A673 (cell line): ENCODE measurements around the gene ZC3HAV1L. TPM values are rescaled to one million over a fixed set of nuclear protein-coding genes. Genes with fewer than 3 reads are reported as not detected.

Experiments
- BruUV-seq: library from RNA; stranded (reverse); fragments of 400-500 nt; replicated peaks from 2 replicates; lab custom pipeline; 2021; lab: Mats Ljungman, UMichigan
- CTCF ChIA-PET: fragments of 300-600 bp; sonication (Branson Sonifier 250); formaldehyde crosslinking; loops from one replicate; lab custom pipeline; 2022; ENCODE audit warnings: antibody characterized with exemption; lab: Charles Lee
- POLR2A ChIA-PET: fragments of 300-600 bp; sonication (Branson Sonifier 250); formaldehyde crosslinking; loops from one replicate; lab custom pipeline; 2022; ENCODE audit warnings: antibody characterized with exemption; ENCODE audit not compliant: low non-redundant PET; lab: Charles Lee
- DNase-seq: peaks from one replicate; pipeline ENCODE4 v3.0.0-alpha.2; 2015; ENCODE audit warnings: low spot score
- H3K27ac ChIP-seq: fragments of 200-600 bp; sonication (generic); 2 replicates; pipeline ENCODE4 v1.5.1; 2016; ENCODE audit warnings: mixed run types, low read depth, mild to moderate bottlenecking, mixed read lengths, antibody characterized with exemption, low read length; ENCODE audit not compliant: poor library complexity, severe bottlenecking
- H3K27me3 ChIP-seq: fragments of 200-600 bp; sonication (generic); replicated peaks from 2 replicates; pipeline ENCODE4 v1.6.1; 2017; ENCODE audit warnings: mixed run types, low read depth, mild to moderate bottlenecking, mixed read lengths, antibody characterized with exemption, low read length; ENCODE audit not compliant: insufficient read depth, poor library complexity
- H3K36me3 ChIP-seq: fragments of 200-600 bp; sonication (generic); 2 replicates; pipeline ENCODE4 v1.6.1; 2016; ENCODE audit warnings: mixed run types, mild to moderate bottlenecking, mixed read lengths, antibody characterized with exemption, low read length; ENCODE audit not compliant: insufficient read depth, poor library complexity, severe bottlenecking
- H3K4me1 ChIP-seq: fragments of 200-600 bp; sonication (generic); 2 replicates; pipeline ENCODE4 v1.6.1; 2017; ENCODE audit warnings: mixed run types, mild to moderate bottlenecking, mixed read lengths, antibody characterized with exemption, low read length; ENCODE audit not compliant: insufficient read depth, poor library complexity, severe bottlenecking
- H3K4me3 ChIP-seq: fragments of 200-600 bp; sonication (generic); 2 replicates; pipeline ENCODE4 v1.5.1; 2016; ENCODE audit warnings: low read depth, mixed run types, mild to moderate bottlenecking, mixed read lengths, low read length; ENCODE audit not compliant: poor library complexity, severe bottlenecking
- H3K9me3 ChIP-seq: fragments of 200-600 bp; sonication (generic); 2 replicates; pipeline ENCODE4 v1.6.1; 2016; ENCODE audit warnings: mixed run types, low read depth, mild to moderate bottlenecking, mixed read lengths, antibody characterized with exemption, low read length; ENCODE audit not compliant: poor library complexity, severe bottlenecking
- CTCF ChIP-seq: fragments of 300-800, 200-600 bp; sonication (generic); conservative IDR thresholded peaks from 2 replicates; pipeline ENCODE4 v1.5.1; 2017; ENCODE audit warnings: low read depth, mild to moderate bottlenecking, antibody characterized with exemption, low read length, moderate library complexity, mixed read lengths
- EZH2 ChIP-seq: fragments of 200-600 bp; sonication (generic); IDR thresholded peaks from 2 replicates; pipeline ENCODE4 v1.6.1; 2017; ENCODE audit warnings: borderline replicate concordance, low read depth, mild to moderate bottlenecking, mixed read lengths, antibody characterized with exemption, low read length; ENCODE audit not compliant: poor library complexity, severe bottlenecking
- intact Hi-C: fragments of 100-400 bp; cut with micrococcal nuclease; formaldehyde crosslinking; loops from one replicate; pipeline ENCODE4 v1.10.0; 2022; ENCODE audit not compliant: unreplicated experiment
- total RNA-seq: library from RNA; stranded (reverse); gene quantifications from 2 replicates; pipeline ENCODE4 v1.2.3, GENCODE V29; 2021

ZC3HAV1L gene
- total RNA-seq, 1 experiment from 2014 or later, result 36.5 TPM

GRCh38 chr7:139041378-139042085 lies 5.7 kb upstream of the ZC3HAV1L start:
- CTCF ChIA-PET, result no interaction called here
- intact Hi-C loops, result no loop called here
- POLR2A ChIA-PET, result no interaction called here
- Histone ChIP-seq H3K9me3 (no peaks in the 10 kb centered on the region), H3K27ac (no peak overlapping the region), H3K36me3 (no peaks in the 10 kb centered on the region), H3K4me1 (no peaks in the 10 kb centered on the region), H3K27me3 (no peaks in the 10 kb centered on the region), H3K4me3 (no peak overlapping the region)
- BruUV-seq, result no TSS peak
- TF ChIP-seq CTCF, result no peak
- no peak for DNase-seq

GRCh38 chr7:139038691-139039090 lies 2.8 kb upstream of the ZC3HAV1L start:
- no peak for DNase-seq
- TF ChIP-seq CTCF (no peak), EZH2 (no peak)
- no TSS peak for BruUV-seq
- POLR2A ChIA-PET, result no interaction called here
- CTCF ChIA-PET, result no interaction called here
- Histone ChIP-seq H3K36me3 (peaks cover 6% of the 10 kb centered on the region), H3K27ac (no peak overlapping the region), H3K4me1 (peaks cover 7% of the 10 kb centered on the region), H3K27me3 (no peaks in the 10 kb centered on the region), H3K9me3 (no peaks in the 10 kb centered on the region), H3K4me3 (no peak overlapping the region)
- intact Hi-C loops, result no loop called here

- H3K27me3 ChIP-seq, result no peaks in the 10 kb centered on the region
- intact Hi-C loops, result no loop called here
- H3K27ac ChIP-seq, result no peak overlapping the region
- BruUV-seq, result no TSS peak
- peaks cover 23% of the 10 kb centered on the region for H3K36me3 ChIP-seq
- ChIA-PET CTCF (no interaction called here), POLR2A (no interaction called here)
- TF ChIP-seq CTCF, result no peak
- no peak for TF ChIP-seq EZH2
- no peaks in the 10 kb centered on the region for H3K9me3 ChIP-seq
- H3K4me3 ChIP-seq, result no peak overlapping the region
- no peak for DNase-seq
- peaks cover 7% of the 10 kb centered on the region for H3K4me1 ChIP-seq
Observed at GRCh38 chr7:139036901-139037300, 1.1 kb upstream of the ZC3HAV1L start.
